HepG2 (cell line): ENCODE measurements around the gene ESYT1. TPM values are rescaled to one million over a fixed set of nuclear protein-coding genes. Genes with fewer than 3 reads are reported as not detected.

Experiments
- CBX5 ChIP-seq: sonication (generic); formaldehyde crosslinking; IDR thresholded peaks from 2 replicates; pipeline ENCODE4 v1.4.0; 2020; ENCODE audit warnings: missing genetic modification reagents, borderline replicate concordance
- DMAP1 ChIP-seq: IDR thresholded peaks from 2 replicates; pipeline ENCODE4 v1.6.1; 2016
- EHMT2 ChIP-seq: fragments of 200-600 bp; sonication (generic); IDR thresholded peaks from 2 replicates; pipeline ENCODE4 v1.7.0; 2017; ENCODE audit warnings: antibody characterized with exemption, low read depth, low read length, borderline replicate concordance
- ETV5 ChIP-seq: IDR thresholded peaks from 2 replicates; pipeline ENCODE4 v1.6.1; 2018; ENCODE audit warnings: missing biosample characterization, missing genetic modification reagents, inconsistent platforms, borderline replicate concordance
- MTA1 ChIP-seq: sonication (generic); formaldehyde crosslinking; IDR thresholded peaks from 2 replicates; pipeline ENCODE4 v1.4.0; 2020; ENCODE audit warnings: missing genetic modification reagents, mild to moderate bottlenecking, borderline replicate concordance
- NFE2 ChIP-seq: sonication (generic); formaldehyde crosslinking; IDR thresholded peaks from 2 replicates; pipeline ENCODE4 v1.4.0; 2020; ENCODE audit warnings: missing genetic modification reagents
- SAFB2 ChIP-seq: sonication (generic); formaldehyde crosslinking; IDR thresholded peaks from 2 replicates; pipeline ENCODE4 v1.5.1; 2020; ENCODE audit warnings: missing genetic modification reagents, low read depth, mild to moderate bottlenecking, borderline replicate concordance
- SMARCE1 ChIP-seq: fragments of 450-650 bp; IDR thresholded peaks from 2 replicates; pipeline ENCODE4 v1.6.1; 2017; ENCODE audit warnings: borderline replicate concordance
- SUZ12 ChIP-seq: fragments of 150-350 bp; IDR thresholded peaks from 2 replicates; pipeline ENCODE4 v1.6.1; 2014; ENCODE audit warnings: low read depth, low read length
- TCF7L2 ChIP-seq: IDR thresholded peaks from 2 replicates; pipeline ENCODE4 v1.6.1; 2011; ENCODE audit warnings: mild to moderate bottlenecking, low read depth, low read length, moderate library complexity
- TFDP2 ChIP-seq: sonication (generic); formaldehyde crosslinking; IDR thresholded peaks from 2 replicates; pipeline ENCODE4 v1.4.0; 2020; ENCODE audit warnings: missing genetic modification reagents
- ZFP36L2 ChIP-seq: sonication (generic); formaldehyde crosslinking; IDR thresholded peaks from 2 replicates; pipeline ENCODE4 v1.4.0; 2020; ENCODE audit warnings: missing genetic modification reagents
- ZFP91 ChIP-seq: sonication (generic); formaldehyde crosslinking; IDR thresholded peaks from 2 replicates; pipeline ENCODE4 v1.9.0; 2022; ENCODE audit warnings: missing genetic modification reagents, mild to moderate bottlenecking, borderline replicate concordance
- ZKSCAN5 ChIP-seq: sonication (generic); formaldehyde crosslinking; IDR thresholded peaks from 2 replicates; pipeline ENCODE4 v1.5.1; 2020; ENCODE audit warnings: mild to moderate bottlenecking, missing genetic modification reagents
- ZMYM2 ChIP-seq: sonication (generic); formaldehyde crosslinking; IDR thresholded peaks from 2 replicates; pipeline ENCODE4 v1.8.0; 2022; ENCODE audit warnings: mild to moderate bottlenecking, missing genetic modification reagents
- ZNF382 ChIP-seq: sonication (generic); formaldehyde crosslinking; IDR thresholded peaks from 2 replicates; pipeline ENCODE4 v1.5.0; 2020; ENCODE audit warnings: missing genetic modification reagents, mild to moderate bottlenecking, borderline replicate concordance
- ZNF546 ChIP-seq: sonication (generic); formaldehyde crosslinking; conservative IDR thresholded peaks from 2 replicates; pipeline ENCODE4 v1.8.1; 2023; ENCODE audit warnings: mild to moderate bottlenecking, missing genetic modification reagents
- ZNF879 ChIP-seq: sonication (generic); formaldehyde crosslinking; IDR thresholded peaks from 2 replicates; pipeline ENCODE4 v1.8.1; 2023; ENCODE audit warnings: missing genetic modification reagents
- polyA plus RNA-seq, 8 experiments: library from polyadenylated mRNA; depleted of rRNA in 3 of 8; stranded (reverse) in 7 of 8; unstranded in 1 of 8; fragments of >200 nt; fragmentation: Illumina TruSeq in 4 of 8; extraction: Trizol in 4 of 8; gene quantifications; 2 replicates each; pipeline versions ENCODE4 v1.2.1 to v1.2.3, GENCODE V29; 2011 to 2016; ENCODE audit warnings: low read depth in 4 of 8, missing spikeins in 1 of 8, mixed read lengths in 1 of 8; ENCODE audit not compliant: insufficient read depth in 1 of 8
- total RNA-seq, 5 experiments: library from RNA; depleted of rRNA; stranded (reverse); fragments of >200 nt; fragmentation: Illumina TruSeq; extraction: Trizol; gene quantifications; 2 replicates each; pipeline ENCODE4 v1.2.3, GENCODE V29; 2016; ENCODE audit warnings: low read depth in 1 of 5
- TF ChIP-seq, protein P1 (sequence below): sonication (generic); formaldehyde crosslinking; IDR thresholded peaks from 2 replicates; pipeline ENCODE4 v1.4.0; 2020; ENCODE audit warnings: missing genetic modification reagents, mild to moderate bottlenecking, borderline replicate concordance
- TF ChIP-seq, protein P2 (sequence below): IDR thresholded peaks from 2 replicates; pipeline ENCODE4 v1.6.1; 2018; ENCODE audit warnings: missing genetic modification reagents, mild to moderate bottlenecking, missing compliant biosample characterization
- TF ChIP-seq, protein P3 (sequence below): sonication (generic); formaldehyde crosslinking; IDR thresholded peaks from 2 replicates; pipeline ENCODE4 v1.4.0; 2020; ENCODE audit warnings: missing genetic modification reagents

Gene ESYT1
- total and polyA plus RNA-seq, 2 of the 13 experiments (the other 11 are each of a cell fraction or from before 2014, with no cell fraction given), result 66.9 to 71.0 TPM

GRCh38 chr12:56127888-56128669 is at the start of gene ESYT1 (continued):
- TF ChIP-seq, protein P1, sequence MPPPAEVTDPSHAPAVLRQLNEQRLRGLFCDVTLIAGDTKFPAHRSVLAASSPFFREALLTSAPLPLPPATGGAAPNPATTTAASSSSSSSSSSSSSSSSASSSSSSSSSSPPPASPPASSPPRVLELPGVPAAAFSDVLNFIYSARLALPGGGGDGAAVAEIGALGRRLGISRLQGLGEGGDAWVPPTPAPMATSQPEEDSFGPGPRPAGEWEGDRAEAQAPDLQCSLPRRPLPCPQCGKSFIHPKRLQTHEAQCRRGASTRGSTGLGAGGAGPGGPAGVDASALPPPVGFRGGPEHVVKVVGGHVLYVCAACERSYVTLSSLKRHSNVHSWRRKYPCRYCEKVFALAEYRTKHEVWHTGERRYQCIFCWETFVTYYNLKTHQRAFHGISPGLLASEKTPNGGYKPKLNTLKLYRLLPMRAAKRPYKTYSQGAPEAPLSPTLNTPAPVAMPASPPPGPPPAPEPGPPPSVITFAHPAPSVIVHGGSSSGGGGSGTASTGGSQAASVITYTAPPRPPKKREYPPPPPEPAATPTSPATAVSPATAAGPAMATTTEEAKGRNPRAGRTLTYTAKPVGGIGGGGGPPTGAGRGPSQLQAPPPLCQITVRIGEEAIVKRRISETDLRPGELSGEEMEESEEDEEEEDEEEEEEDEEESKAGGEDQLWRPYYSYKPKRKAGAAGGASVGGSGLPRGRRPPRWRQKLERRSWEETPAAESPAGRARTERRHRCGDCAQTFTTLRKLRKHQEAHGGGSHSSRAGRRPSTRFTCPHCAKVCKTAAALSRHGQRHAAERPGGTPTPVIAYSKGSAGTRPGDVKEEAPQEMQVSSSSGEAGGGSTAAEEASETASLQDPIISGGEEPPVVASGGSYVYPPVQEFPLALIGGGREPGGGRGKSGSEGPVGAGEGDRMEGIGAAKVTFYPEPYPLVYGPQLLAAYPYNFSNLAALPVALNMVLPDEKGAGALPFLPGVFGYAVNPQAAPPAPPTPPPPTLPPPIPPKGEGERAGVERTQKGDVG (CRISPR knock-in tag), result peak; percentile 12; the same call in 1 of the 2 replicates
- TF ChIP-seq NFE2 (CRISPR knock-in tag), result no peak
- TF ChIP-seq SMARCE1, result no peak
- TF ChIP-seq ZMYM2 (CRISPR knock-in tag), result no peak
- peak; percentile 89; the same call in 1 of the 2 replicates for TF ChIP-seq TFDP2 (CRISPR knock-in tag)
- peak; percentile 25; the same call in 1 of the 2 replicates for TF ChIP-seq ETV5 (CRISPR knock-in tag)
- TF ChIP-seq SAFB2, result no peak
- TF ChIP-seq ZKSCAN5 (CRISPR knock-in tag), result no peak
- TF ChIP-seq EHMT2, result no peak
- TF ChIP-seq CBX5, result no peak
- peak; percentile 52 for TF ChIP-seq DMAP1 (CRISPR knock-in tag)
- TF ChIP-seq TCF7L2, result no peak
- peak; percentile 30; the same call in 1 of the 2 replicates for TF ChIP-seq MTA1 (CRISPR knock-in tag)
- TF ChIP-seq ZNF382 (CRISPR knock-in tag), result no peak
- no peak for TF ChIP-seq SUZ12
- no peak for TF ChIP-seq ZNF546 (CRISPR knock-in tag)
- TF ChIP-seq ZFP91 (CRISPR knock-in tag), result peak; percentile 53; the same call in 1 of the 2 replicates
- no peak for TF ChIP-seq ZNF879 (CRISPR knock-in tag)
- no peak for TF ChIP-seq ZFP36L2 (CRISPR knock-in tag)
- TF ChIP-seq, protein P2, sequence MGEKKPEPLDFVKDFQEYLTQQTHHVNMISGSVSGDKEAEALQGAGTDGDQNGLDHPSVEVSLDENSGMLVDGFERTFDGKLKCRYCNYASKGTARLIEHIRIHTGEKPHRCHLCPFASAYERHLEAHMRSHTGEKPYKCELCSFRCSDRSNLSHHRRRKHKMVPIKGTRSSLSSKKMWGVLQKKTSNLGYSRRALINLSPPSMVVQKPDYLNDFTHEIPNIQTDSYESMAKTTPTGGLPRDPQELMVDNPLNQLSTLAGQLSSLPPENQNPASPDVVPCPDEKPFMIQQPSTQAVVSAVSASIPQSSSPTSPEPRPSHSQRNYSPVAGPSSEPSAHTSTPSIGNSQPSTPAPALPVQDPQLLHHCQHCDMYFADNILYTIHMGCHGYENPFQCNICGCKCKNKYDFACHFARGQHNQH (CRISPR knock-in tag), result peak; percentile 59; the same call in 1 of the 2 replicates
- TF ChIP-seq, protein P3, sequence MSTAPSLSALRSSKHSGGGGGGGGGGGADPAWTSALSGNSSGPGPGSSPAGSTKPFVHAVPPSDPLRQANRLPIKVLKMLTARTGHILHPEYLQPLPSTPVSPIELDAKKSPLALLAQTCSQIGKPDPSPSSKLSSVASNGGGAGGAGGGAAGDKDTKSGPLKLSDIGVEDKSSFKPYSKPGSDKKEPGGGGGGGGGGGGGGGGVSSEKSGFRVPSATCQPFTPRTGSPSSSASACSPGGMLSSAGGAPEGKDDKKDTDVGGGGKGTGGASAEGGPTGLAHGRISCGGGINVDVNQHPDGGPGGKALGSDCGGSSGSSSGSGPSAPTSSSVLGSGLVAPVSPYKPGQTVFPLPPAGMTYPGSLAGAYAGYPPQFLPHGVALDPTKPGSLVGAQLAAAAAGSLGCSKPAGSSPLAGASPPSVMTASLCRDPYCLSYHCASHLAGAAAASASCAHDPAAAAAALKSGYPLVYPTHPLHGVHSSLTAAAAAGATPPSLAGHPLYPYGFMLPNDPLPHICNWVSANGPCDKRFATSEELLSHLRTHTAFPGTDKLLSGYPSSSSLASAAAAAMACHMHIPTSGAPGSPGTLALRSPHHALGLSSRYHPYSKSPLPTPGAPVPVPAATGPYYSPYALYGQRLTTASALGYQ, result no peak
